ENCODE results near the gene TARBP1.

Gene TARBP1

GRCh38 chr1:234484991-234485739 is 6.2 kb upstream of the TARBP1 start:
- DNase-seq (ENCODE audit: low read depth in 2 of 2): no peak

GRCh38 chr1:234484218-234484617 is 5.2 kb upstream of the TARBP1 start:
- DNase-seq (ENCODE audit: low read depth in 2 of 2): no peak

GRCh38 chr1:234481771-234482170 is 2.8 kb upstream of the TARBP1 start:
- DNase-seq (ENCODE audit: low read depth in 2 of 2): no peak

- DNase-seq (ENCODE audit: low read depth in 2 of 2): no peak
These were observed 887 bp upstream of the TARBP1 start for GRCh38 chr1:234479866-234480265.

GRCh38 chr1:234479310-234479559 is 256 bp upstream of the TARBP1 start:
- DNase-seq (ENCODE audit: low read depth in 2 of 2): no peak

GRCh38 chr1:234478152-234478480 is 863 bp downstream of the TARBP1 start:
- DNase-seq (ENCODE audit: low read depth in 2 of 2): peak; percentile 43 to 57

GRCh38 chr1:234477386-234478151 is 1.4 kb downstream of the TARBP1 start:
- DNase-seq (ENCODE audit: low read depth in 2 of 2): no peak

GRCh38 chr1:234476172-234476571 is 2.8 kb downstream of the TARBP1 start:
- no peak for DNase-seq (ENCODE audit: low read depth in 2 of 2)

- DNase-seq (ENCODE audit: low read depth in 2 of 2): no peak
These were observed 3.7 kb downstream of the TARBP1 start for GRCh38 chr1:234475167-234475793.

GRCh38 chr1:234474375-234474774 is 4.6 kb downstream of the TARBP1 start:
- no peak for DNase-seq (ENCODE audit: low read depth in 2 of 2)

- DNase-seq (ENCODE audit: low read depth in 2 of 2): no peak
These were observed 5.9 kb downstream of the TARBP1 start for GRCh38 chr1:234473118-234473517.

GRCh38 chr1:234469376-234469775 is 9.6 kb downstream of the TARBP1 start:
- no peak for DNase-seq (ENCODE audit: low read depth in 2 of 2)

- no peak for DNase-seq (ENCODE audit: low read depth in 2 of 2)
These were observed 10.4 kb downstream of the TARBP1 start for GRCh38 chr1:234468580-234468979.

- DNase-seq (ENCODE audit: low read depth in 2 of 2): no peak
These were observed 11.2 kb downstream of the TARBP1 start for GRCh38 chr1:234467821-234468220.

- DNase-seq (ENCODE audit: low read depth in 2 of 2): no peak
These were observed 12.0 kb downstream of the TARBP1 start for GRCh38 chr1:234466945-234467344.

- no peak for DNase-seq (ENCODE audit: low read depth in 2 of 2)
These were observed 15.2 kb downstream of the TARBP1 start for GRCh38 chr1:234463749-234464148.

- no peak for DNase-seq (ENCODE audit: low read depth in 2 of 2)
These were observed 18.3 kb downstream of the TARBP1 start for GRCh38 chr1:234460652-234461051.

- DNase-seq (ENCODE audit: low read depth in 2 of 2): no peak
These were observed 20.5 kb downstream of the TARBP1 start for GRCh38 chr1:234458352-234459017.

GRCh38 chr1:234454926-234455325 is 24.1 kb downstream of the TARBP1 start:
- DNase-seq (ENCODE audit: low read depth in 2 of 2): no peak

GRCh38 chr1:234452406-234452965 is 26.5 kb downstream of the TARBP1 start:
- no peak for DNase-seq (ENCODE audit: low read depth in 2 of 2)

- no peak for DNase-seq (ENCODE audit: low read depth in 2 of 2)
These were observed 38.6 kb downstream of the TARBP1 start for GRCh38 chr1:234440348-234440747.

- no peak for DNase-seq (ENCODE audit: low read depth in 2 of 2)
These were observed 40.4 kb downstream of the TARBP1 start for GRCh38 chr1:234438579-234438978.
